ENCODE results near the gene FRMD4A.

FRMD4A gene

DNA sequence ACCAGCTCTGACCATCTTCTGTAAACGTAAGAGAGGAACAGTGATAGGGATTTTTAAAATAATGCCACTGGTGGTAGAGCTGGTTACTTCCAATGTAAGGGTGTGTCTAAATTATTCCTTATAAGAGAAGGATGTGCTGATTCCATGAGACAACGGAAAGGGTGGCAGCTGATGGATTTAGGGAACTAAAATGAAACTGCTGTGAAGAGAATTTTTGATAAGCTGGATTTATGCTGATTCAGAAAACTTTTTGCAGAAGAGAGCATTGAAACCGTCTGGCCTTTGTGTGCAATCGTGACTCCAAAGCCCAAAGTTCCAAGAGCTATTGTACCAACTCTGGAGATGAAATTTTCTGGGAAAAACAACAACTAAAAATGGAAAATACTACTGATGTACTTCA lies 443.0 kb downstream of the FRMD4A start:
- DNase-seq (ENCODE audit: extremely low read depth, low read depth) = no peak
- TF ChIP-seq CTCF (IDR thresholded peaks at IDR 0.05; ENCODE audit: low read depth, low read length) = no peak

DNA sequence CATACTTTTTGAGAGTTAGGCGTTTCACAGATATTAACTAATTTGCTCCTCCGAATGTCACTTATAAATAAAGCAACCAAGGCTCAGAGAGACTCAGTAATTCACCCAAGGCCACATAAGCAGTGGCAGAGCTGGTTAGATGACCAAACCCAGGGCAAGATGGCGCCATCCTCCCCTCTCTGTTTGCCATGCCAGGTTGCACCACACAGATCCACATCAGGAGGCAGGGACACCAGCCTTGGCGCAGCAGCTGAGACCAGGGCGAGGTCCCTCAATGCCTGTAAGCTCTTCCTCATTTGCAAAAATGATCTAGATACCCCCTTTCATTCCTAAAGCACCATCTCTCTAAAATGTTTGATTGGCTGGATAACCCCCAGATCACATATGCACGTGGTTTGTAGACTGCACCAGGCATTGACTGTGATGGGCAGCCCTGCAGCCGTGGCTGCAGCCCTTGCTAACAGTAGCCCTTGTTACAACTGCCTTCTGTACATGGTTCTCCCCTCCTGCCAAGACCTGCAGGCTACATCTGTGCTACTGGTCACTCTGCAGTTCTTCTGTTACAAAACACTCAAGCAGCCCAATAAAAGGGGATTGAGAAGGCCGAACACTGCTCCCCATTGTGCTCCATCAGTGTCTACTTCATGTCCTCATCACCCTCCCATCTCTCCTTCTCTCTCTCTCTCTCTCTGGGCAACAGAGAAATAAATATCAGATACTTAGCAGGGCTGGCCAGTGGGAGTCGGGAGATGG lies 445.3 kb downstream of the FRMD4A start:
- DNase-seq (ENCODE audit: extremely low read depth, low read depth) = no peak
- no peak for TF ChIP-seq CTCF (IDR thresholded peaks at IDR 0.05; ENCODE audit: low read depth, low read length)

- no peak for DNase-seq (ENCODE audit: extremely low read depth, low read depth)
- TF ChIP-seq CTCF (IDR thresholded peaks at IDR 0.05; ENCODE audit: low read depth, low read length) = no peak
Observed at GRCh38 chr10:13883636-13884444, 446.9 kb downstream of the FRMD4A start.

DNA sequence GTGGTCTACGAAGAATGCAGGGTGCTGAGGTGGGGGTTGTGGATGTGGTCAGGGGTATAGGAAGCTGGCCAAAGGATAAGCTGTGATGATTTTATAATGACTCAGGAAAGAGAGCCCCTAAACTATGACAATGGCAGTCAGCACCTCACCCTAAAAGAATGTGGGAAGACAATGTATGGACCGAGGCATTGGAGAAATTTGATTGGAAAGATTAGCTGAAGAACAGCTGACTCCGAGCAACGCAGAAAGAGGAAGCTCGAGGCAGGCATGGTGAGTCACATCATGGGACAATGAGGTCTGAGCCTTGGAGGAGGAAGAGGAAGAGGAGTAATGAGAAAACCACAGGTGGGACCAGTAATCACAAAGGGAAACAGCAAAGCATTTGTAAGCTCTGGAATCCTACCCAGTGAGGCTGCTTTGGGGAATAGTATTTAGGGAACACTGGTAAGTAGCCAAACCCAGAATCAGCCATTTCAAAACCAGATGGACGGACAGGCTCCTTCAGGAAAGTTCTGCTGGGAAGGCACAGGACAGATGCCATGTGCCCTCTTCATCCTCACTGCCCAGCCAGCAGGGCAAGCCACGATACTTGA lies 448.5 kb downstream of the FRMD4A start:
- no peak for TF ChIP-seq CTCF (IDR thresholded peaks at IDR 0.05; ENCODE audit: low read depth, low read length)
- no peak for DNase-seq (ENCODE audit: extremely low read depth, low read depth)

GRCh38 chr10:13880760-13881159 lies 450.0 kb downstream of the FRMD4A start:
- no peak for TF ChIP-seq CTCF (IDR thresholded peaks at IDR 0.05; ENCODE audit: low read depth, low read length)
- DNase-seq (ENCODE audit: extremely low read depth, low read depth) = no peak

- DNase-seq (ENCODE audit: extremely low read depth, low read depth) = no peak
- TF ChIP-seq CTCF (IDR thresholded peaks at IDR 0.05; ENCODE audit: low read depth, low read length) = no peak
Observed at GRCh38 chr10:13877154-13877909, 453.4 kb downstream of the FRMD4A start.

Data from AG09319 (cell line).